PC-3 (cell line): ENCODE data around the gene SUGCT. TPM values are rescaled to one million over a fixed set of nuclear protein-coding genes. Genes with fewer than 3 reads are reported as not detected.

Experiments
- ATAC-seq: fragments of 200-7000 bp; cut with Tn5 transposase; 2 replicates; pipeline ENCODE4 v1.9.1; 2020; ENCODE audit warnings: mild to moderate bottlenecking, moderate library complexity
- BruUV-seq: library from RNA; stranded (reverse); fragments of 400-500 nt; replicated peaks from 2 replicates; lab custom pipeline; 2021; lab: Mats Ljungman, UMichigan
- CTCF ChIA-PET: fragments of 300-600 bp; sonication (Branson Sonifier 250); formaldehyde crosslinking; loops from one replicate; lab custom pipeline; 2022; ENCODE audit warnings: antibody characterized with exemption; lab: Charles Lee
- POLR2A ChIA-PET: fragments of 300-600 bp; sonication (Branson Sonifier 250); formaldehyde crosslinking; loops from one replicate; lab custom pipeline; 2022; ENCODE audit warnings: antibody characterized with exemption; ENCODE audit not compliant: unreplicated experiment; lab: Charles Lee
- DNase-seq: peaks from one replicate; pipeline ENCODE4 v3.0.0-alpha.2; 2015
- H2AFZ ChIP-seq: fragments of 300-600 bp; sonication (generic); 2 replicates; pipeline ENCODE4 v1.6.0; 2016; ENCODE audit warnings: antibody characterized with exemption, low read length
- H3F3A ChIP-seq: fragments of 300-600 bp; sonication (generic); one replicate; pipeline ENCODE4 v1.6.0; 2017; ENCODE audit warnings: antibody characterized with exemption, low read length, control low read depth, mild to moderate bottlenecking; ENCODE audit not compliant: unreplicated experiment
- H3K27ac ChIP-seq: fragments of 300-600 bp; sonication (generic); 2 replicates; pipeline ENCODE4 v1.5.1; 2016; ENCODE audit warnings: mild to moderate bottlenecking, low read length
- H3K27me3 ChIP-seq: fragments of 300-600 bp; sonication (generic); 2 replicates; pipeline ENCODE4 v1.6.1; 2016; ENCODE audit warnings: low read length, mixed read lengths
- H3K36me3 ChIP-seq: fragments of 300-600 bp; sonication (generic); 2 replicates; pipeline ENCODE4 v1.6.1; 2016; ENCODE audit warnings: low read depth, mixed run types, low read length, mixed read lengths
- H3K4me1 ChIP-seq: fragments of 300-600 bp; sonication (generic); 2 replicates; pipeline ENCODE4 v1.5.1; 2016; ENCODE audit warnings: low read length; ENCODE audit not compliant: insufficient read depth
- H3K4me2 ChIP-seq: fragments of 300-600 bp; sonication (generic); 2 replicates; pipeline ENCODE4 v1.6.0; 2016; ENCODE audit warnings: low read length
- H3K4me3 ChIP-seq: fragments of 300-600 bp; sonication (generic); 2 replicates; pipeline ENCODE4 v1.5.1; 2016; ENCODE audit warnings: mild to moderate bottlenecking, low read length, mixed read lengths
- H3K79me2 ChIP-seq: fragments of 300-600 bp; sonication (generic); 2 replicates; pipeline ENCODE4 v1.6.1; 2017; ENCODE audit warnings: low read length, mixed read lengths
- H3K9ac ChIP-seq: fragments of 300-600 bp; sonication (generic); 2 replicates; pipeline ENCODE4 v1.6.0; 2016; ENCODE audit warnings: mild to moderate bottlenecking, low read length
- H3K9me2 ChIP-seq: fragments of 300-600 bp; sonication (generic); replicated peaks from 2 replicates; pipeline ENCODE4 v1.6.1; 2016; ENCODE audit warnings: mixed run types, low read length, mixed read lengths
- H3K9me3 ChIP-seq: fragments of 300-600 bp; sonication (generic); 2 replicates; pipeline ENCODE4 v1.6.1; 2016; ENCODE audit warnings: low read length, mixed read lengths
- H4K20me1 ChIP-seq: fragments of 300-600 bp; sonication (generic); 2 replicates; pipeline ENCODE4 v1.6.1; 2016; ENCODE audit warnings: low read length, mixed read lengths
- EZH2 ChIP-seq: fragments of 300-600 bp; sonication (generic); IDR thresholded peaks from one replicate; pipeline ENCODE4 v1.6.1; 2017; ENCODE audit warnings: antibody characterized with exemption, mild to moderate bottlenecking, low read length; ENCODE audit not compliant: unreplicated experiment
- EZH2phosphoT487 ChIP-seq: fragments of 300-600 bp; sonication (generic); IDR thresholded peaks from 2 replicates; pipeline ENCODE4 v1.6.1; 2018; ENCODE audit warnings: mild to moderate bottlenecking, antibody characterized with exemption, low read length, borderline replicate concordance
- intact Hi-C: fragments of 100-400 bp; cut with micrococcal nuclease; formaldehyde crosslinking; loops from 2 replicates; pipeline ENCODE4 v1.9.0; 2023
- total RNA-seq: library from RNA; depleted of rRNA; stranded (reverse); fragments of >200 nt; gene quantifications from 2 replicates; pipeline ENCODE4 v1.2.3, GENCODE V29; 2014
- TF ChIP-seq, protein P1 (sequence below): fragments of 300-600 bp; sonication (generic); conservative IDR thresholded peaks from 2 replicates; pipeline ENCODE4 v1.5.1; 2017; ENCODE audit warnings: antibody characterized with exemption, low read depth, mild to moderate bottlenecking, low read length

The SUGCT gene
- total RNA-seq, 1 experiment from 2014 or later = 2.9 TPM

DNA sequence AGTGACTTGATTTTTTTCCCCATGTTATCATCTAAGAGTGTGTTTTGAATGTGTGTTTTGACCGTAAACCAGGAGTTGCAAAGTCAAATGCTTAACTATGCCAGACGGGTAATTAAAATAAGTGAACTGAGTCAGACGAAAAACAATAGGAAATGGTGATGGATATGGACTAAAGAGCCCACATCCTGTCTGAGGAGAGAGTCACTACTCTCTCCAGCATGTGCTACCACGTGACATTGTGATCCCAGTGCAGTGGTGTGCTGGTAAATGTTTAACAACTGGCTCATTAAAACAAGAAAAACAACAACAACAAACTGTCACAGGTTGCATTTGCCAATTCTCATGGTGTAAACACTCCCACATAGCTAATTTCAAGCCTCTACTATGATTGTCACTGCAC, 164.3 kb downstream of the SUGCT start:
- H3K36me3 ChIP-seq = no peaks in the 10 kb centered on the region
- no peak overlapping the region; the same call in 1 of the 2 replicates for H2AFZ ChIP-seq
- DNase-seq (peak; percentile 56), ATAC-seq (peak; percentile 80)
- H3K9me2 ChIP-seq = no peaks in the 10 kb centered on the region
- H3K9me3 ChIP-seq = no peaks in the 10 kb centered on the region
- H4K20me1 ChIP-seq = no peaks in the 10 kb centered on the region
- no peak overlapping the region for H3K27ac ChIP-seq
- no peak overlapping the region for H3K4me3 ChIP-seq
- H3F3A ChIP-seq = no peaks in the 10 kb centered on the region
- no peaks in the 10 kb centered on the region for H3K79me2 ChIP-seq
- H3K4me1 ChIP-seq = peaks cover 18% of the 10 kb centered on the region; the same call in 1 of the 2 replicates
- ChIA-PET POLR2A (no interaction called here), CTCF (no interaction called here)
- H3K4me2 ChIP-seq = no peak overlapping the region
- H3K27me3 ChIP-seq = no peaks in the 10 kb centered on the region
- no peak overlapping the region for H3K9ac ChIP-seq
- no TSS peak for BruUV-seq
- intact Hi-C loops = no loop called here
- no peak for TF ChIP-seq EZH2
- TF ChIP-seq EZH2phosphoT487 = no peak
- TF ChIP-seq, protein P1, sequence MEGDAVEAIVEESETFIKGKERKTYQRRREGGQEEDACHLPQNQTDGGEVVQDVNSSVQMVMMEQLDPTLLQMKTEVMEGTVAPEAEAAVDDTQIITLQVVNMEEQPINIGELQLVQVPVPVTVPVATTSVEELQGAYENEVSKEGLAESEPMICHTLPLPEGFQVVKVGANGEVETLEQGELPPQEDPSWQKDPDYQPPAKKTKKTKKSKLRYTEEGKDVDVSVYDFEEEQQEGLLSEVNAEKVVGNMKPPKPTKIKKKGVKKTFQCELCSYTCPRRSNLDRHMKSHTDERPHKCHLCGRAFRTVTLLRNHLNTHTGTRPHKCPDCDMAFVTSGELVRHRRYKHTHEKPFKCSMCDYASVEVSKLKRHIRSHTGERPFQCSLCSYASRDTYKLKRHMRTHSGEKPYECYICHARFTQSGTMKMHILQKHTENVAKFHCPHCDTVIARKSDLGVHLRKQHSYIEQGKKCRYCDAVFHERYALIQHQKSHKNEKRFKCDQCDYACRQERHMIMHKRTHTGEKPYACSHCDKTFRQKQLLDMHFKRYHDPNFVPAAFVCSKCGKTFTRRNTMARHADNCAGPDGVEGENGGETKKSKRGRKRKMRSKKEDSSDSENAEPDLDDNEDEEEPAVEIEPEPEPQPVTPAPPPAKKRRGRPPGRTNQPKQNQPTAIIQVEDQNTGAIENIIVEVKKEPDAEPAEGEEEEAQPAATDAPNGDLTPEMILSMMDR = no peak

DNA sequence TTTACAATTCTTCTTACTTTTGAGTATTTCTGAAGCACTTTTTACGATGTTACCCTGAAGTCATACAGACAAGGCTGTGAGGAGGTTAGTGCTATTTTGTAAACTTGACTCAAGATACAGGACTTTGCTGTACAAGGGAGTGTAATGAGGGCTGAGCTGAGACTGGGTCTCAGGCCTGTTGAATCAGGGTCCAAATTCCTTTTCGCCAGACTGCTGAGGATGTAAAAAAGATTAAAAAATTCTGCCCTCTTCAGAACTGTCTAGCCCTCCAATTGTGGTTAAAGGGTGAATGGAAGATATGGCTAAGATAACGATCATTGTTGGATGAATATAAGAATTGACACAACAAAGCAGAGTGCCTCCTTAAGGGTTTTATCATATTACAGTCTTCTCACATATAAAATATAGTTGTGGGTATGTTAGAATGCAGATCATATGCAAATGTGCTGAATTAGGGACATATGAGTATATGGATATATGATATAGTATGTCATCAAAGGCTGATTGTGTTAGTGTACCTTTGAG, 165.4 kb downstream of the SUGCT start:
- Histone ChIP-seq H3K36me3 (no peaks in the 10 kb centered on the region), H3K79me2 (no peaks in the 10 kb centered on the region), H3K27ac (no peak overlapping the region), H3K27me3 (no peaks in the 10 kb centered on the region), H3K9ac (no peak overlapping the region), H3K4me2 (no peak overlapping the region), H3K9me2 (no peaks in the 10 kb centered on the region), H3K9me3 (no peaks in the 10 kb centered on the region), H3K4me1 (peaks cover 18% of the 10 kb centered on the region; the same call in 1 of the 2 replicates), H2AFZ (no peak overlapping the region), H3K4me3 (no peak overlapping the region), H3F3A (no peaks in the 10 kb centered on the region), H4K20me1 (no peaks in the 10 kb centered on the region)
- DNase-seq (no peak), ATAC-seq (no peak)
- ChIA-PET POLR2A (no interaction called here), CTCF (no interaction called here)
- TF ChIP-seq EZH2 (no peak), EZH2phosphoT487 (no peak)
- TF ChIP-seq, protein P1 = no peak
- intact Hi-C loops = no loop called here
- BruUV-seq = no TSS peak

DNA sequence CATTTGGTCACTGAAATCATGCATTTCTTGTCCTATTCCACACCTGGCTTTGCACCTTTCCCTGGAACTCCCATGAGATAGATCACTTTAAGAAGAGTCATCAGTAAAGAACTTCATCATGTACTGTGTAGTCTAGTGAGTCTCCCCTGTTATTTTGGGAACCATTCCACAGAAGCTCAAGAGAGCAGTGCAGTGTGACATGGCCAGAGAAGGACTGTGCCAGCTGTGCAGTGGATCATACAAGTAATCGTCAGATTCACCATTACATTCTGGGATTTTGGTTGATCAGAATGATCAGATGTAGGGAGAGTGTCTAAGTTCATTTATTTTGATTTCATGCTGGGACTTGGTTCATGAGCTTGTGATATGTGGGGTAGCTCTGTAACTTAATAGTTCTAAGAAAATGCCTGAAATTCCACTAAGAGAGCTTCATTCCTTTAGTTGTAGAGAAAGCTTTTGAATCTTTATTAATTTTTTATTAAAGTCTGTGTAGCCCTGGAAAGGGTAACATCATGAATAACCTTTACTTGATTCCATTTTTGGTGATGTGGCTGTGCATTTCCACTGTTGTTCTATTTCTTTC, 166.8 kb downstream of the SUGCT start:
- H3K9ac ChIP-seq = no peak overlapping the region
- H3K4me3 ChIP-seq = no peak overlapping the region
- intact Hi-C loops = no loop called here
- no peak overlapping the region for H3K4me2 ChIP-seq
- ATAC-seq (no peak), DNase-seq (no peak)
- CTCF ChIA-PET = no interaction called here
- no peak for TF ChIP-seq EZH2
- TF ChIP-seq, protein P1 = no peak
- no peak for TF ChIP-seq EZH2phosphoT487
- H3K27ac ChIP-seq = no peak overlapping the region
- H3K4me1 ChIP-seq = peaks cover 22% of the 10 kb centered on the region
- H3K9me2 ChIP-seq = no peaks in the 10 kb centered on the region
- no peak overlapping the region for H2AFZ ChIP-seq
- no peaks in the 10 kb centered on the region for H3K9me3 ChIP-seq
- no peaks in the 10 kb centered on the region for H3K79me2 ChIP-seq
- H3K36me3 ChIP-seq = no peaks in the 10 kb centered on the region
- H3K27me3 ChIP-seq = no peaks in the 10 kb centered on the region
- POLR2A ChIA-PET = no interaction called here
- H3F3A ChIP-seq = no peaks in the 10 kb centered on the region
- no TSS peak for BruUV-seq
- no peaks in the 10 kb centered on the region for H4K20me1 ChIP-seq
